Glomerular endothelial cell (primary cell): ENCODE data around the gene SYCP2. TPM values are rescaled to one million over a fixed set of nuclear protein-coding genes. Genes with fewer than 3 reads are reported as not detected.

ENCODE experiments used
- DNase-seq: peaks from one replicate; pipeline ENCODE4 v3.0.0-alpha.2; 2011; ENCODE audit warnings: low read depth, low spot score; ENCODE audit errors: extremely low read depth
- total RNA-seq: library from RNA; depleted of rRNA; stranded (reverse); fragments of >200 nt; gene quantifications from 2 replicates; pipeline ENCODE4 v1.2.3, GENCODE V29; 2015

SYCP2 gene
- total RNA-seq, 1 donor from 2014 or later, result 0.23 TPM

GRCh38 chr20:59824711-59825562, 108.5 kb downstream of the SYCP2 start:
- no peak for DNase-seq

GRCh38 chr20:59823491-59824259, 109.8 kb downstream of the SYCP2 start:
- no peak for DNase-seq

GRCh38 chr20:59823030-59823423, 110.4 kb downstream of the SYCP2 start:
- no peak for DNase-seq

- no peak for DNase-seq
Measured at GRCh38 chr20:59822291-59823029, 111.0 kb downstream of the SYCP2 start.

GRCh38 chr20:59821788-59822187, 111.6 kb downstream of the SYCP2 start:
- no peak for DNase-seq

- DNase-seq, result no peak
Measured at GRCh38 chr20:59821201-59821600, 112.2 kb downstream of the SYCP2 start.

- DNase-seq, result no peak
Measured at GRCh38 chr20:59820204-59821041, 113.0 kb downstream of the SYCP2 start.

- DNase-seq, result no peak
Measured at GRCh38 chr20:59819496-59820203, 113.8 kb downstream of the SYCP2 start.

- DNase-seq, result no peak
Measured at GRCh38 chr20:59818911-59819310, 114.5 kb downstream of the SYCP2 start.

GRCh38 chr20:59817846-59818615, 115.4 kb downstream of the SYCP2 start:
- no peak for DNase-seq

- DNase-seq, result no peak
Measured at GRCh38 chr20:59817406-59817805, 116.0 kb downstream of the SYCP2 start.

GRCh38 chr20:59816146-59816738, 117.2 kb downstream of the SYCP2 start:
- DNase-seq, result no peak

GRCh38 chr20:59814840-59815340, 118.5 kb downstream of the SYCP2 start:
- no peak for DNase-seq

GRCh38 chr20:59813948-59814839, 119.2 kb downstream of the SYCP2 start:
- DNase-seq, result no peak
